ENCODE measurements around the gene CPAMD8.

DNA sequence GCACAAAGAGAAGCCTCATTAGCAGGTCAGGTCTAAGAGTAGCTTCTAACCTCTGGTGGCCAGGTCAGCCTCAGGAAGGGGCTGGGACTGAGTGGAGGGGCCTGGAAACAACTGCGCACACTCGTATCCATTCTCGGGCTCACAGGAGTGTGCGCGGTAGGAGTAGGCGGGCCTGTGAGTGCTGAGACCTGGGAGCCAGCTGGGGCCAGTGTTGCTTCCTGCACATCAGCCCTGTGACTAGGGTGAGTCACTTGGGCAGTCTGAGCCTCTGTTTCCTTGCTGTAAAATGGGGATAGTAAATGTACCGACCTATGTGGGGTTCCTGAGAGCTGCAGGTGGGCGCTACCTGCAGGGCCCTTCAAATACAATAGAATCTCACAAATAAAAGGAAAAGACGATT is 170.5 kb downstream of the CPAMD8 start:
- no peak for TF ChIP-seq CTCF (IDR thresholded peaks at IDR 0.05)
- TF ChIP-seq POLR2A (IDR thresholded peaks at IDR 0.05): no peak
- TF ChIP-seq EP300 (IDR thresholded peaks at IDR 0.05): no peak
